ENCODE measurements around the gene SNTA1.
A peak's percentile ranks its signal among the peaks of the same experiment; 100 is the strongest.

The SNTA1 gene

DNA sequence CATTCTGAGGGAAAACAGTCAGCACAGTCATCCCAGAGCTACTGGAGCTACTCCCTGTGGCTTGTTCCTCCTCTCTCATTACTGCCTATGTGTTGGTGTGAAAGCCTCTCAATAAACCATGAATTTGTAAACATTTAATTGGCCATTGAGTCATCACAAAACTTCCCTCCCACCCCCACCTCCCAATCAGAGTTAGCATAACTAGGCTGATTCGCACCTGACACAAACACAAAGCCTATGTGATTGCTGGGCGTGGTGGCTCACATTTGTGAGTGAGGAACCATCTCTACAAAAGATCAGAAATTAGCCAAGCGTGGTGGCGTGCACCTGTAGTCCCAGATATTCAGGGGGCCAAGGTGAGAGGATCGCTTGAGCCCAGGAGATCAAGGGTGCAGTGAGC is 17.1 kb upstream of the SNTA1 start:
- TF ChIP-seq POLR2AphosphoS5 (IDR thresholded peaks at IDR 0.05; ENCODE audit: low read depth, low read length) (no peak), SIN3A (IDR thresholded peaks at IDR 0.05; ENCODE audit: borderline replicate concordance, insufficient read depth, low read length) (no peak), TAF1 (IDR thresholded peaks at IDR 0.05; ENCODE audit: borderline replicate concordance, insufficient read depth, low read length) (no peak), FOXP2 (optimal IDR thresholded peaks at IDR 0.05; ENCODE audit: borderline replicate concordance, extremely low read depth, extremely low read length, insufficient read depth) (no peak)
- TF ChIP-seq, protein P1, sequence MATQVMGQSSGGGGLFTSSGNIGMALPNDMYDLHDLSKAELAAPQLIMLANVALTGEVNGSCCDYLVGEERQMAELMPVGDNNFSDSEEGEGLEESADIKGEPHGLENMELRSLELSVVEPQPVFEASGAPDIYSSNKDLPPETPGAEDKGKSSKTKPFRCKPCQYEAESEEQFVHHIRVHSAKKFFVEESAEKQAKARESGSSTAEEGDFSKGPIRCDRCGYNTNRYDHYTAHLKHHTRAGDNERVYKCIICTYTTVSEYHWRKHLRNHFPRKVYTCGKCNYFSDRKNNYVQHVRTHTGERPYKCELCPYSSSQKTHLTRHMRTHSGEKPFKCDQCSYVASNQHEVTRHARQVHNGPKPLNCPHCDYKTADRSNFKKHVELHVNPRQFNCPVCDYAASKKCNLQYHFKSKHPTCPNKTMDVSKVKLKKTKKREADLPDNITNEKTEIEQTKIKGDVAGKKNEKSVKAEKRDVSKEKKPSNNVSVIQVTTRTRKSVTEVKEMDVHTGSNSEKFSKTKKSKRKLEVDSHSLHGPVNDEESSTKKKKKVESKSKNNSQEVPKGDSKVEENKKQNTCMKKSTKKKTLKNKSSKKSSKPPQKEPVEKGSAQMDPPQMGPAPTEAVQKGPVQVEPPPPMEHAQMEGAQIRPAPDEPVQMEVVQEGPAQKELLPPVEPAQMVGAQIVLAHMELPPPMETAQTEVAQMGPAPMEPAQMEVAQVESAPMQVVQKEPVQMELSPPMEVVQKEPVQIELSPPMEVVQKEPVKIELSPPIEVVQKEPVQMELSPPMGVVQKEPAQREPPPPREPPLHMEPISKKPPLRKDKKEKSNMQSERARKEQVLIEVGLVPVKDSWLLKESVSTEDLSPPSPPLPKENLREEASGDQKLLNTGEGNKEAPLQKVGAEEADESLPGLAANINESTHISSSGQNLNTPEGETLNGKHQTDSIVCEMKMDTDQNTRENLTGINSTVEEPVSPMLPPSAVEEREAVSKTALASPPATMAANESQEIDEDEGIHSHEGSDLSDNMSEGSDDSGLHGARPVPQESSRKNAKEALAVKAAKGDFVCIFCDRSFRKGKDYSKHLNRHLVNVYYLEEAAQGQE (IDR thresholded peaks at IDR 0.05; ENCODE audit: insufficient read depth in 1 of 2, low read depth in 2 of 2, low read length in 2 of 2) = no peak

DNA sequence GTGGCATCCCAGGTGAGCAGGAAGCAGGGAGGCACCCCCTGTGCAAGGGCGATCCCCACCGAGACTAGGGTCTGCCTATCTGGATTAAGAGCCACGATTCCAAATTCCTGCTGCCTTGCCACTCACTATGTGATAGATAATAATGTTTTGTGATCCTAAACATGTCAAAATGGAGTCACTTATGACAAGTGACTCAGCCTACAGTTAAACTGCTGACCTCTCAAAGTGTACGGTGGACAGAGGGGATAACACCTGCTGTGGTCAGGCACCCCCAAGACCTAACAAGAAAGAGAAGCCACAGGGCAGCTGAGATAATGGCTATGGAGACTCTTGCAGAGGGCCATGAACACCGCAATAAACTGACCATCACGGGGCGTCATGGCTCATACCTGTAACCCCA is 16.0 kb upstream of the SNTA1 start:
- no peak for TF ChIP-seq POLR2AphosphoS5 (IDR thresholded peaks at IDR 0.05; ENCODE audit: low read depth, low read length)
- TF ChIP-seq SIN3A (IDR thresholded peaks at IDR 0.05; ENCODE audit: borderline replicate concordance, insufficient read depth, low read length) = no peak
- no peak for TF ChIP-seq TAF1 (IDR thresholded peaks at IDR 0.05; ENCODE audit: borderline replicate concordance, insufficient read depth, low read length)
- no peak for TF ChIP-seq FOXP2 (optimal IDR thresholded peaks at IDR 0.05; ENCODE audit: borderline replicate concordance, extremely low read depth, extremely low read length, insufficient read depth)
- TF ChIP-seq, protein P1 (IDR thresholded peaks at IDR 0.05; ENCODE audit: insufficient read depth in 1 of 2, low read depth in 2 of 2, low read length in 2 of 2) = no peak

DNA sequence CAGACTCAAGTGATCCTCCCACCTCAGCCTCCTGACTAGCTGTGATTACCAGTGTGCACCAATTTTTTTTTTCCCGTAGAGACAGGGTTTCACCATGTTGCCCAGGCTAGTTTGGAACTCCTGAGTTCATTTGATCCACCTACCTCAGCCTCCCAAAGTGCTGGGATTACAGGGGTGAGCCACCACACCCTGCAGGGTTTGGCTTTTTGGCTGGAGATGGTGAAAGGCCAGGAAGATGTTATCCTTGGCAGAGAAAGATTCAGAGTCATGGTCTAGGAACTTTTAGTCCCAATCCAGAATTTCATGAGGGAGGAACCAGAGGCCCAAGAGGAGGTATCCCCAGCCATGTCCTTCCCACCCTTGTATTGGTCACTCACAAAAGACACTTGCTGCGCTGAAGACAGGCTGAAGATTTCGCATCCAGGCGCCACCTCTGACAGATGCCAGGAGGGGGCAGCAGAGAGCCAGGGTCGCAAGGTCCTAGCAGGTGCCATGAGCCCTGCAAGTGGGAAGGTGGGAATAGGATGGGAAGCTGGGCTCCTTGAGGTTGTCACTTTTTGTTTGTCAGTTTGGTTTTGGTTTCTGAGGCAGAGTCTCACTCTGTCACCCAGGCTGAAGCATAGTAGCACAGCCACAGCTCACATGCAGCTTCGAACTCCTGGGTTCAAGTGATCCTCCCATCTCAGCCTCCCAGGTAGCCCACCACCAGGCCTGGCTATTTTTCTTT is 13.5 kb upstream of the SNTA1 start:
- TF ChIP-seq FOXP2 (optimal IDR thresholded peaks at IDR 0.05; ENCODE audit: borderline replicate concordance, extremely low read depth, extremely low read length, insufficient read depth) = peak; percentile 65

DNA sequence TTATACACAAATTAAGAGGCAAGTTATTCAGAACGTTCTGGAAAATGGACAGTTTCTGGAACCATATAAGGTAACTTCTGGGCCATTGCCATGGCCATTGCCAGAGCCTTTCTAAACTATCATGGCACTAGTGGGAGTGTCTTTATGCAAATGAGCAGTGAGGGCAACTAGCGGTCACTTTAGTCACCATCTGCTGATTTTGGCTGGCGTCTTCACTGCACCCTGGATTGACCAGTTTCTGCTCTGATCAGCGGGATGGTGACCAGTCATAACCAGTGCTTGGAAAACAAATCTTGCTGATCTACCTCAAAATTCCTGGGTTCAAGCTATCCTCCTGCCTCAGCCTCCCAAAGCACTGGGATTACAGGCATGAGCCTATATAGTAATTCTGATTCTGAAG is 7.3 kb upstream of the SNTA1 start:
- TF ChIP-seq POLR2AphosphoS5 (IDR thresholded peaks at IDR 0.05; ENCODE audit: low read depth, low read length) = no peak
- TF ChIP-seq, protein P1 (IDR thresholded peaks at IDR 0.05; ENCODE audit: insufficient read depth in 1 of 2, low read depth in 2 of 2, low read length in 2 of 2) = no peak
- no peak for TF ChIP-seq FOXP2 (optimal IDR thresholded peaks at IDR 0.05; ENCODE audit: borderline replicate concordance, extremely low read depth, extremely low read length, insufficient read depth)

DNA sequence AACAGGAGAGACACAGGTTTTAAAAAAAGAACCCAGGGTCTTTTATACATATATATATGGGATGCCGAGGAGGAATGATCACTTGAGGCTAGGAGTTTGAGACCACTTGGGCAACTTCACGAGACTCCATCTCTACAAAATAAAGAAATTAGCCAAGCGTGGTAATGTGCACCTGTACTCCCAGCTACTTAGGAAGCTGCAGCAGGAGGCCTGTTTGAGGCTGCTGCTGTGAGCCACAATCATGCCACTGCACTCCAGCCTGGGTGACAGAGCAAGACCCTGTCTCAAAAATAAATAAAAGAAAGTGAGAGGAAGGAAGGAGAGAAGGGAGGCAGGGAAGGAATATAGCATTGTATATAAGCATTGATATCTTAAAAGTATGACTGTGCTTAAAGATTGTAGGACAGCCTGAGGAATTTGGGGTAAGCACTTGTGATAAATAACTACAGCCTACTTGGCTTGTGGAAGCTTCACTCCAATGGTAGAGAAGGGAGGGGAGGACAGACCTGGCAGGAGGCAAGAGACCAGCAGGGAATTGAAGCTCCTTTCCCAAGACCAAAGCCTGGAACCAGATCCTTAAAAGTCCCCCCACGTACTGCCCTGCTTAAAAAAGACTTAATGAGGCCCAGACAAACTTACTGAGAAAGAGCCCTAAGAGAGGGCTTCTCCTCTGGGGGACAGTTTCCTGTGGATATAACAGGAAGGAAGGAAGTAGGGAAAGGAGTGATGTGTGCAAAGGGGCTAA is 2.5 kb upstream of the SNTA1 start:
- TF ChIP-seq TAF1 (IDR thresholded peaks at IDR 0.05; ENCODE audit: borderline replicate concordance, insufficient read depth, low read length) = no peak
- TF ChIP-seq FOXP2 (optimal IDR thresholded peaks at IDR 0.05; ENCODE audit: borderline replicate concordance, extremely low read depth, extremely low read length, insufficient read depth) = no peak
- TF ChIP-seq, protein P1 (IDR thresholded peaks at IDR 0.05; ENCODE audit: insufficient read depth in 1 of 2, low read depth in 2 of 2, low read length in 2 of 2) = no peak
- no peak for TF ChIP-seq POLR2AphosphoS5 (IDR thresholded peaks at IDR 0.05; ENCODE audit: low read depth, low read length)
- no peak for TF ChIP-seq SIN3A (IDR thresholded peaks at IDR 0.05; ENCODE audit: borderline replicate concordance, insufficient read depth, low read length)

All from PFSK-1 (cell line).